WTC11 (cell line): ENCODE measurements around the gene VEZT. TPM values are rescaled to one million over a fixed set of nuclear protein-coding genes. Genes with fewer than 3 reads are reported as not detected.

Experiments
- ATAC-seq: fragments of 200-7000 bp; cut with Tn5 transposase; 2 replicates; pipeline ENCODE4 v1.10.0; 2021; ENCODE audit warnings: mild to moderate bottlenecking, moderate library complexity
- CTCF ChIA-PET: fragments of 300-600 bp; sonication (Branson Sonifier 250); formaldehyde crosslinking; loops from one replicate; lab custom pipeline; 2021; ENCODE audit warnings: antibody characterized with exemption; lab: Charles Lee
- POLR2A ChIA-PET: fragments of 350-600 bp; sonication (Branson Sonifier 250); formaldehyde crosslinking; loops from one replicate; lab custom pipeline; 2021; ENCODE audit warnings: antibody characterized with exemption; lab: Charles Lee
- DNase-seq: peaks from one replicate; pipeline ENCODE4 v3.0.0; 2021; ENCODE audit warnings: low spot score
- H3K27ac Mint-ChIP-seq: 2 replicates; pipeline ENCODE4 v1.8.0; 2021; ENCODE audit warnings: mixed read lengths
- H3K27me3 Mint-ChIP-seq: 2 replicates; pipeline ENCODE4 v1.8.0; 2021; ENCODE audit warnings: low read depth, mild to moderate bottlenecking, moderate library complexity, mixed read lengths
- H3K36me3 Mint-ChIP-seq: 2 replicates; pipeline ENCODE4 v1.8.0; 2021; ENCODE audit warnings: mixed read lengths
- H3K4me1 Mint-ChIP-seq: 2 replicates; pipeline ENCODE4 v1.8.0; 2022; ENCODE audit warnings: mixed read lengths
- H3K4me3 Mint-ChIP-seq: 2 replicates; pipeline ENCODE4 v1.8.0; 2021; ENCODE audit warnings: mild to moderate bottlenecking, moderate library complexity, mixed read lengths
- H3K9me3 Mint-ChIP-seq: 2 replicates; pipeline ENCODE4 v1.8.0; 2021; ENCODE audit warnings: mixed read lengths
- ARID4B ChIP-seq: sonication (generic); formaldehyde crosslinking; IDR thresholded peaks from 2 replicates; pipeline ENCODE4 v1.8.0; 2023; ENCODE audit warnings: missing genetic modification reagents, mild to moderate bottlenecking, borderline replicate concordance
- ATF6 ChIP-seq: sonication (generic); formaldehyde crosslinking; IDR thresholded peaks from 2 replicates; pipeline ENCODE4 v1.8.1; 2023; ENCODE audit warnings: mild to moderate bottlenecking, missing genetic modification reagents
- CBFB ChIP-seq: sonication (generic); formaldehyde crosslinking; IDR thresholded peaks from 2 replicates; pipeline ENCODE4 v1.8.1; 2022; ENCODE audit warnings: mild to moderate bottlenecking, low read depth, missing genetic modification reagents
- E2F4 ChIP-seq: sonication (generic); formaldehyde crosslinking; IDR thresholded peaks from 2 replicates; pipeline ENCODE4 v1.8.1; 2022; ENCODE audit warnings: low read depth, mild to moderate bottlenecking, moderate library complexity, missing genetic modification reagents, borderline replicate concordance
- GABPB1 ChIP-seq: sonication (generic); formaldehyde crosslinking; IDR thresholded peaks from 2 replicates; pipeline ENCODE4 v1.8.1; 2023; ENCODE audit warnings: mild to moderate bottlenecking, missing genetic modification reagents
- HMGA2 ChIP-seq: fragments of 250-450 bp; sonication (Bioruptor Pico); IDR thresholded peaks from 2 replicates; pipeline ENCODE4 v1.4.0; 2021; ENCODE audit warnings: mild to moderate bottlenecking, moderate library complexity
- HMGXB4 ChIP-seq: sonication (generic); formaldehyde crosslinking; IDR thresholded peaks from 2 replicates; pipeline ENCODE4 v1.8.1; 2023; ENCODE audit warnings: mild to moderate bottlenecking, moderate library complexity, missing genetic modification reagents
- RORB ChIP-seq: fragments of 250-450 bp; sonication (Bioruptor Pico); IDR thresholded peaks from 2 replicates; pipeline ENCODE4 v1.9.0; 2021; ENCODE audit warnings: mild to moderate bottlenecking
- STAT6 ChIP-seq: sonication (generic); formaldehyde crosslinking; conservative IDR thresholded peaks from 2 replicates; pipeline ENCODE4 v1.8.1; 2023; ENCODE audit warnings: mild to moderate bottlenecking, low read depth, missing genetic modification reagents, moderate library complexity
- USF1 ChIP-seq: sonication (generic); formaldehyde crosslinking; IDR thresholded peaks from 2 replicates; pipeline ENCODE4 v1.8.0; 2022; ENCODE audit warnings: mild to moderate bottlenecking, missing genetic modification reagents
- ZNF232 ChIP-seq: sonication (generic); formaldehyde crosslinking; IDR thresholded peaks from 2 replicates; pipeline ENCODE4 v1.8.0; 2022; ENCODE audit warnings: mild to moderate bottlenecking, missing genetic modification reagents
- ZNF317 ChIP-seq: sonication (generic); formaldehyde crosslinking; IDR thresholded peaks from 2 replicates; pipeline ENCODE4 v1.8.1; 2023; ENCODE audit warnings: low read depth, mild to moderate bottlenecking, moderate library complexity, missing genetic modification reagents, borderline replicate concordance
- ZNF396 ChIP-seq: fragments of 250-450 bp; sonication (Bioruptor Pico); IDR thresholded peaks from 2 replicates; pipeline ENCODE4 v1.8.0; 2021; ENCODE audit warnings: mild to moderate bottlenecking, moderate library complexity, borderline replicate concordance
- ZNF423 ChIP-seq: fragments of 250-450 bp; sonication (Bioruptor Pico); IDR thresholded peaks from 2 replicates; pipeline ENCODE4 v2.1.2; 2022; ENCODE audit warnings: mild to moderate bottlenecking, moderate library complexity
- total RNA-seq: library from RNA; stranded (reverse); gene quantifications from 3 replicates; pipeline ENCODE4 v1.2.3, GENCODE V29; 2021

VEZT gene
- total RNA-seq, 1 experiment from 2014 or later = 54.5 TPM

- H3K27ac Mint-ChIP-seq = no peak overlapping the region
Observed at GRCh38 chr12:95318071-95318545, 100.5 kb downstream of the VEZT start.

GRCh38 chr12:95319694-95320331 is 102.2 kb downstream of the VEZT start:
- no peak for ATAC-seq
- no peak overlapping the region for H3K27ac Mint-ChIP-seq
- CTCF ChIA-PET = interaction anchor here (0.7 kb wide), 1 partner anchor 15 kb away, joined by 3 read pairs; no protein-coding TSS in a partner anchor
- no peaks in the 10 kb centered on the region for H3K9me3 Mint-ChIP-seq
- POLR2A ChIA-PET = no interaction called here
- H3K27me3 Mint-ChIP-seq = no peaks in the 10 kb centered on the region; the same call in 1 of the 2 replicates
- H3K4me1 Mint-ChIP-seq = no peaks in the 10 kb centered on the region
- DNase-seq = no peak
- no peaks in the 10 kb centered on the region for H3K36me3 Mint-ChIP-seq
- no peak overlapping the region for H3K4me3 Mint-ChIP-seq
- TF ChIP-seq USF1 (CRISPR knock-in tag) (no peak), E2F4 (CRISPR knock-in tag) (no peak), ZNF317 (CRISPR knock-in tag) (no peak), ZNF396 (CRISPR knock-in tag) (no peak), STAT6 (CRISPR knock-in tag) (no peak), ZNF232 (CRISPR knock-in tag) (no peak), HMGXB4 (CRISPR knock-in tag) (no peak), ZNF423 (CRISPR knock-in tag) (no peak)

More at GRCh38 chr12:95318071-95318545, 100.5 kb downstream of the VEZT start:
- Mint-ChIP-seq H3K9me3 (no peaks in the 10 kb centered on the region), H3K4me3 (no peak overlapping the region), H3K36me3 (no peaks in the 10 kb centered on the region), H3K27me3 (no peaks in the 10 kb centered on the region; the same call in 1 of the 2 replicates), H3K4me1 (no peaks in the 10 kb centered on the region)
- peak; percentile 60 for TF ChIP-seq GABPB1 (CRISPR knock-in tag)
- 0 out of 2 replicates have a peak, but pooled peaks have one; percentile 34 for TF ChIP-seq RORB (CRISPR knock-in tag)
- no peak for TF ChIP-seq CBFB
- no peak for TF ChIP-seq HMGA2 (CRISPR knock-in tag)
- TF ChIP-seq ARID4B (CRISPR knock-in tag) = no peak
- TF ChIP-seq ATF6 (CRISPR knock-in tag) = no peak
- no peak for DNase-seq
- CTCF ChIA-PET = no interaction called here
- POLR2A ChIA-PET = no interaction called here
- ATAC-seq = no peak
